ENCODE measurements around the gene ZNF670.
"Not testable (repeated sequence)": the region's sequence is repeated elsewhere in the genome, so short reads cannot be mapped to it uniquely, and the experiment has no call there.

Gene ZNF670

GRCh38 chr1:247037511-247038320 lies 40.9 kb downstream of the ZNF670 start:
- no peak for DNase-seq

DNA sequence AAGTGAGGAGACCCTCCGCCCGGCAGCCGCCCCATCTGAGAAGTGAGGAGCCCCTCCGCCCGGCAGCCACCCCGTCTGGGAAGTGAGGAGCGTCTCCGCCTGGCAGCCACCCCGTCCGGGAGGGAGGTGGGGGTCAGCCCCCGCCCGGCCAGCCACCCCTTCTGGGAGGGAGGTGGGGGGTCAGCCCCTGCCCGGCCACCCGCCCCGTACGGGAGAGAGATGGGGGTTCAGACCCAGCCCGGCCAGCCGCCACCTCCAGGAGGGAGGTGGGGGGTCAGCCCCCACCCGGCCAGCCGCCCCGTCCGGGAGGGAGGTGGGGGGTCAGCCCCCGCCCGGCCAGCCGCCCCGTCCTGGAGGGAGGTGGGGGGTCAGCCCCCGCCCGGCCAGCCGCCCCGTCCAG lies 46.3 kb downstream of the ZNF670 start:
- not testable (repeated sequence) for DNase-seq

Measured in stimulated activated CD4-positive, alpha-beta T cell treated with anti-CD3 and anti-CD28 coated beads, Interleukin-1b, Interleukin-23, amount 100 ng/mL, for 48 hours (primary cell).